IMR-90 (cell line): ENCODE data around the gene TMUB2.

Experiments
- CEBPB ChIP-seq: IDR thresholded peaks from 2 replicates; pipeline ENCODE4 v1.6.1; 2012; ENCODE audit warnings: low read depth, low read length, improper control_type of control experiment
- CTCF ChIP-seq: conservative IDR thresholded peaks from 2 replicates; pipeline ENCODE4 v1.5.1; 2012; ENCODE audit warnings: mild to moderate bottlenecking, low read depth, low read length, improper control_type of control experiment
- POLR2A ChIP-seq: IDR thresholded peaks from 2 replicates; pipeline ENCODE4 v1.6.1; 2012; ENCODE audit warnings: mild to moderate bottlenecking, low read depth, low read length

- TF ChIP-seq CTCF, result no peak
- no peak for TF ChIP-seq CEBPB
- no peak for TF ChIP-seq POLR2A
These were observed 34.5 kb downstream of the TMUB2 start for GRCh38 chr17:44221084-44221861.
